DOHH2 (cell line): Measurements from ENCODE around the gene IYD.

Experiments
- CTCF ChIP-seq: fragments of 200-600 bp; sonication (generic); IDR thresholded peaks from one replicate; pipeline ENCODE4 v1.5.1; 2014; ENCODE audit warnings: antibody characterized with exemption, mild to moderate bottlenecking, low read depth, low read length; ENCODE audit not compliant: poor library complexity, severe bottlenecking
- EZH2phosphoT487 ChIP-seq: fragments of 200-600 bp; sonication (generic); IDR thresholded peaks from 2 replicates; pipeline ENCODE4 v1.6.1; 2017; ENCODE audit warnings: borderline replicate concordance, mild to moderate bottlenecking, antibody characterized with exemption, low read length, moderate library complexity, mixed read lengths

- TF ChIP-seq CTCF: no peak
- TF ChIP-seq EZH2phosphoT487: no peak
Measured at GRCh38 chr6:150347845-150348244, 21.0 kb upstream of the IYD start.
